Femur (tissue), 1 donor: ENCODE measurements around the gene CCT8L2.
"Not testable (repeated sequence)": the region's sequence is repeated elsewhere in the genome, so short reads cannot be mapped to it uniquely, and the experiment has no call there.

Experiments
- DNase-seq: peaks from one replicate; pipeline ENCODE4 v3.0.0-alpha.2; 2017

CCT8L2 gene

DNA sequence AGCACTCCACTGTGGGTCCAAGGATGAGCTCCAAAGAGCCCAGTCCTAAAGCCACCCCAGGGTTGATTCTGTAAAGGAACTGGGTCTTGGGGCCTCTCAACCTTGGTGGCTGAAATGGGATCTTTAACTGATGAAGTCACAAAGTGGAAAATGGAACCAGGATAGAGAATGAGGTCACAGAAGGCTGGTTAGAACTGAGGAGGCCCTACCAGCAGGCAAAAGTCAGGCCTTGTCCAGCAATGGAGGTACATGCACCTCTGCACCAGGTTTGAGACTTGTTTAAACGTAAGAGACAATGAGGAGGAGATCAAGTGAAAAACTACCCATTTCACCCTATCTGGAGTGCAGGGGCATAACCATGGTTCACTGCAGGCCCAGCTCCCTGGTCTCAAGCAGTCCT, at the start of gene CCT8L2:
CCT8L2 (minus strand) TSS at position 101 of the 400 bp plus-strand sequence. CDS start 260 bp downstream, outside the sequence.
- not testable (repeated sequence) for DNase-seq

DNA sequence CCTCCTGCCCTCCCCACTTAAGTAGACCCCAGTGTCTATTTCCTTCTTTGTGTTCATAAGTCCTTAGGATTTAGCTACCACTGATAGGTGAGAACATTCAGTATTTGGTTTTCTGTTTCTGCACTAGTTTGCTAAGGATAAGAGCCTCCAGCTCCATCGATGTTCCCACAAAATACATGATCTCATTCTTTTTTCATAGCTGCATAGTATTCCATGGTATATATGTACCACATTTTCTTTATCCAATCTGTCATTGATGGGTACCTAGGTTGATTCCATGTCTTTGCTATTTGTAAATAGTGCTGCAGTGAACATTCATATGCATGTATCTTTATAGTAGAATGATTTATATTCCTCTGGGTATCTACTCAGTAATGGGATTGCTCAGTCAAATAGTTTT, 42.8 kb upstream of the CCT8L2 start:
- not testable (repeated sequence) for DNase-seq

DNA sequence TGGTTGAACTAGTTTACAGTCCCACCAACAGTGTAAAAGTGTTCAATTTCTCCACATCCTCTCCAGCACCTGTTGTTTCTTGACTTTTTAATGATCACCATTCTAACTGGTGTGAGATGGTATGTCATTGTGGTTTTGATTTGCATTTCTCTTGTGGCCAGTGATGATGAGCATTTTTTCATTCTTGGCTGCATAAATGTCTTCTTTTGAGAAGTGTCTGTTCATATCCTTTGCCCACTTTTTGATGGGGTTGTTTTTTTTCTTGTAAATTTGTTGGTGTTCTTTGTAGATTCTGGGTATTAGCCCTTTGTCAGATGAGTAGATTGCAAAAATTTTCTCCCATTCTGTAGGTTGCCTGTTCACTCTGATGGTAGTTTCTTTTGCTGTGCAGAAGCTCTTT, 41.5 kb upstream of the CCT8L2 start:
- DNase-seq: not testable (repeated sequence)

DNA sequence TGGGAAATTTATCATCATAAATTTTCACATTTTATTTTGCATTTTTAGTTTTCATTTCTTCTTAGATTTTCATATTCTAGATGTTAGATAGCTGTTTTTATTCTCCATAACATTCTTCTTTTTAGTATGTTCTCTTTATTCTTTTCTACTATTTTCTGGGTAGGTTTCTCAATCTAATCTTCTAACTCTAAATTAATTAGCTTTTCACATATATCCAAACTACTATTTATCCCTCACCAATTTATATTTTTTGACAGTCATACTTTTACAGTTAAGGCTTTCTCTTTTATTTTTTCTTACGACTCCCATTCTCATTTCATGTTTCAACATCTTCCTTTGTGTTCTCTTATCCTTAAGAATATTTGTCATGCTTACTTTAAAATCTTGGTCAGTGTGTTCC, 35.9 kb upstream of the CCT8L2 start:
- DNase-seq: not testable (repeated sequence)

DNA sequence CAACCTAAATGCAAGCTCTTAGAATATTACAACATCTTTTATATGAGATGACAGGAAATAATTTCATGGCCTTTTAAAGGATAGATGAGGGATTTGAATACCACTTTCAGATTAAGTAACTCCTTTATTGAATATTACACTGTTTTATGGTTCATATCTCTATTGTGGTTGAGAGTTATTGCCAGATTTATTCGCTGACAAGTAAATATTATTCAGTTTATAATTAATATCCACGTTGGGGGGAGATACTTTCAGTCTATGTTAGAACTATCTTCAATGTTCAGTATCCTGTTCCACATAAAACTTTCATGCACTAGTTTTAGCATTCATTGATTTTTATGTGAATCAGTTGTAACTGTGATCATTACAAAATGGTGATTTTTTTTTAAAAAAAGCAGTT, 32.4 kb upstream of the CCT8L2 start:
- not testable (repeated sequence) for DNase-seq

- not testable (repeated sequence) for DNase-seq
These were observed 31.0 kb upstream of the CCT8L2 start for GRCh38 chr22:16623595-16623994.

DNA sequence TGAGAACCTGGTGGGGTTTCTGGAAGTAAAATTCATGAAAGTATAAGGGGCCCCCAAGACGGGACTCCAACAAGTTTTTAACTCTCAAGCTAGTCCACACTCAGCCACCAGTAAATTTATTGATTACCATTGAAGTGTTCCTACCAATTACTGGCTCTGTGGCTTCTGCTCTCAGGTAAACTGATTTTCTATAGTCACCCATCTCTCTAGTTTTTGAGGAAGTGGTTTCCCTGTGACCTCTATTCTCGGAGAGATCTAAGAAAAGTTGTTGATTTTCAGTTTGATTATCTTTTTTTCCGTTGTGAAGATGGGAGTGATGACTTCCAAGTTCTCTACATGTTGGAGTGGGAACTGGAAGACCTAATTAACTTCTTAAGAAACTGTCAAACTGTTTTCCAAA, 24.9 kb upstream of the CCT8L2 start:
- DNase-seq: not testable (repeated sequence)

GRCh38 chr22:16616390-16616938, 23.9 kb upstream of the CCT8L2 start:
- not testable (repeated sequence) for DNase-seq

GRCh38 chr22:16615606-16616245, 23.1 kb upstream of the CCT8L2 start:
- DNase-seq: not testable (repeated sequence)

GRCh38 chr22:16609548-16610261, 17.1 kb upstream of the CCT8L2 start:
- no peak for DNase-seq

- no peak for DNase-seq
These were observed 16.3 kb upstream of the CCT8L2 start for GRCh38 chr22:16608931-16609330.

DNA sequence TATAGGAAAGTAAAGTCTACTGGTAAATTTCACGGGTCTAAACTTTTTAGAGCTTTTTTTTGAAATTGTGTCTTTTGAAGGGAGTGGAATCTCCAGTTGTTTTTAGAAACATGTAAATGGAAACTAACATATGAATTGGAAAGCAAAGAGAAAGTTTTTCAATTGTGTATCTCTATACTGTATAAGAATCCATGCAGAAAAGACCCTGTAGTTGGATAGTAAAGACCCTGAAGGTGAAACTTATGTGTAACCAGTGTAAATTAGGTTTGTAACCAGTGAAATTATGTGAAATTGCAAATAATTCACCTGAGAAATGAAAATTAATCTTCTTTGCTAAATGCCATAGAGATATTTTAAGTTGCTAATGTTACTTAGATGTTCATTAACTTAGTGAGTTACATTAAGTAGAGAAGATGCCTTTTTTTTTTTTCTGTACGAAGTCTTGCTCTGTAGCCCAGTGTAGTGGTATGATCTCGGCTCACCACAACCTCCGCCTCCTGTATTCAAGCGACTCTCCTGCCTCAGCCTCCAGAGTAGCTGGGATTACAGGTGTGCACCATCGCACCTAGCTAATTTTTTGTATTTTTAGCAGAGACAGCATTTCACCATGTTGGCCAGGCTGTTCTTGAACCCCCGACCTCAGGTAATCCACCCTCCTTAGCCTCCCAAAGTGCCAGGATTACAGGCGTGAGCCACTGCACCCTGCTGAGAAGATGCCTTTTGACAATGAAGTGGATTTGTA, 11.8 kb upstream of the CCT8L2 start:
- not testable (repeated sequence) for DNase-seq

DNA sequence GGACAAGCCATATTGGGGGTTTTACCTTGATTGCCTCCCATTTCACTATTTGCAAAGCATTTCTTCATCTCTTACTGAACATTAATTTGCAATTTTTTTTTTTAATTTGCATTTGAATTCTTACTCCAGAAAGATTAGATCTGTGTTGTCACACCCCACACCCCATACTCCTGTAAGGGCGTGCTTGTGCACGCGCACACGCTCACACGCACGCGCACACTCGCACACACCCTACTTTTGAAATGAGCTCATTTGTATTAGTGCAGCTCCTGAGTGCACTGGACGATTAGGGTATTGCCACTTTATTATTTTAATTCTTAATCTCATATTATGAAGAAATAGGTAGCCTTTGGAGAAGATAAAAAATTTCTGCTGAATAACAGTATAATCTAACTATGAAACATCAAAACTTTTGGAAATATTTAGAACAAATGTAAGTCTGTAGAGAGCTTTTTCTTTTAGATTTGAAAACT, 11.2 kb upstream of the CCT8L2 start:
- DNase-seq: not testable (repeated sequence)

GRCh38 chr22:16603448-16603768, 10.8 kb upstream of the CCT8L2 start:
- no peak for DNase-seq

DNA sequence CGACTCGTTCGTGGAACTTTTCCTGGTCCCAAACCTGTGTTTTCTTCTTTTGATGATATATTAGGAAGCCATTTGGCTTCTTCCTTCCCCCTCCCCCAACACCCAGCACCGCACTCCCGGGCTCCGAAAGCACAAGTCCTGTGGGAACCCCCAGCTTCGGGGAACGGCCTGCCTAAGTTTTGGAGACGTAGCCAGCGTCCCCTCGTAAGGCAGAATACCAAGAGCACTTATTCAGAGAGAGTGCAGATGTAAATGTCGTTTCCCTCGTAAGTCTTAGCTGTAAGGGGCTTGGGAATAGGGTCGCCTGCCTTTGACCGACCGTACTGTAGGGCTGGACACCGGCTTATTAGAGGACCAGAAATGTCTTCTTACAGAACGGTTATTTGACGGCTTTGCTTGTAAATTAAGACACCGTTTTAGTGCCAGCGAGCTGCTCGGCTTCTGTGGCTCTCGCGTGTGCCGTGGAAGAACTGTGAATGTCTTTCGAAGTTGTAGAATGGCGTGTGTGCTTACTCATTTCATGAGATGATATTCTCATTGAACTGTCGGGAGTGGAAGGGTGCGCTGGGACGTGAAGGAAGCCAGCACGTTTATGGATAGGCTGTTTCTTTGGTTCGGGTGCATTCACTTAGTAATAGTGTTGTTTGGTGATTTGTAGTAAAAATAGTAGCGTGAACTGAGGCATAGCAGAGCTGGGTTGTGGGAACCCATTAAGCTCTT, 10.3 kb upstream of the CCT8L2 start:
- not testable (repeated sequence) for DNase-seq

- DNase-seq: not testable (repeated sequence)
These were observed 9.7 kb upstream of the CCT8L2 start for GRCh38 chr22:16602224-16602727.

GRCh38 chr22:16601437-16602223, 9.0 kb upstream of the CCT8L2 start:
- peak; percentile 23 for DNase-seq

DNA sequence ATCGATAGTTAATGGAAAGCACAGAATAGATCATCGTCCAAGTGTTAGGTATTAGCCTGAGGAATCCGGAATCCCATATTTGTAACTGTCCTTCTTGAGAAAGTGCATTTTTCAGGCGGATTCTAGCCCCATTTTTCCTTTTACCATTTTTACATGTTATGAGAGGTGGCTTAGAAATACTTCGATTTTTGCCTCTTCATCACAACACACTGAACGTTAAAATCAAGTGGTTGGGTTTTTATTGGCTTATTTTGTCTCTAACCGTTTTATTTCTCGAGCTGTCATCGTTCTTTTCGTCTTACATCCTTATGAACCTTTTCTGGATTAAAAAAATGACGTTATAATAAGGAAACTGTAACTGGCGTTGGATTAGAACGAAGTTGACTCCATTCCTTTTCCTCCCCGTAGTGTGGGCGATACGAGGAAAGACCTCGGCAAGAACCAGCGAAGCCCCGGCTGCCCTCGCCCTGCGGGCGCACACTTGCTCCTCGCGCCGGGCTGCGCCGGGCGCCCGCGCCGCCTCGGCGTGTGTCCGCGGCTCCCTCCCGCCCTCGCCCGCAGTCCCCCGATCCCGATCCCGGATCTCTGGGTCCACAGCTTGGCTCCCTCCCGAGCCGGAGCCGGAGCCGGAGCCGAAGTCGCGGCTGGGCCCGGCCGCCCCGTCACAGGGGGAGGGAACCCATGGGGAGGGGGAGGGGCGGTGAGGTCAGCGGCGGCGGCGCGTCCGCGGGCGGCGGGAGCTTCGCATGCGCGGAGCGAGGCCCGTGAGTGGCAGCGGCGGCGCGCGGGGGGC, 8.2 kb upstream of the CCT8L2 start:
- peak; percentile 57 for DNase-seq

DNA sequence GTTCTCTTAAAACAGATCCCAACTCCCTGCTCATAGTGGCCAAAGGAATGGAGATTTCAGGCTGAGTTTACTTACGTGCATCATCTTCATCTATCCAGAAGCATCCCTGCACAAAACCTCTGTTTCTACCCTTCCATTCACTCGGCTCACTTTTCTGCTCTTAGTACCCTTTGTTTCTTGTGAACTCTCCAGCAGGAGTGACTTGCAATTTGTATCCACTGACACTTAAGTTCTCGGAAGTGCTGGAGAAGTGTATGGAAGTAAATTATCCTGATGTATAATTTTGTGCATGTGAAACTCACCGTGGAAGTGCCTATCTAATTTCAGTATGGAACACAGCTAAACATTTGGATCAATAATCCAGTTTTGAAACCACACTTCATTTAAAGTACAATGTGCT, 7.0 kb upstream of the CCT8L2 start:
- DNase-seq: not testable (repeated sequence)

DNA sequence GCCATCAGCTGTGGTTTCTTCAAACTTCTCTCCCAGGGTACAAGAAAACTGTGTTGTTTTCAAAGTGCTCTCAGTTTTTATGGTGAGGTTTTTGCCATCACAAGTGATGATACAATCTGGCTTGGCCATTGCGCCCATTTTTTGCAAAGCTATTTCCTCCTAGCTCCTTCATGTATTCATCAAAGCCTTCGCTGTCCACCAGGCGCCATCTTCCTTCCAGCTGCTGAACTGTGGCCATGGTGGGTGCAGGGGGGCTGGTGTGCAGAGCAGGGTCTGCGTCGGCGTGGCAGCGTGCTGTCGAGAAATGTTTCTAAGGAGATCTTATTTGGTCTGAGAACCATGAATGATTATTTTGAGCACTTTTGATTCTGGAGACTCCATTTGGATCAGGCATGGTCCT, 2.6 kb upstream of the CCT8L2 start:
- DNase-seq: not testable (repeated sequence)

- DNase-seq: no peak
These were observed 1.4 kb upstream of the CCT8L2 start for GRCh38 chr22:16594026-16594425.
